ENCODE results near the gene FAM120C.

GRCh38 chrX:54029529-54030143 lies 153.4 kb downstream of the FAM120C start:
- TF ChIP-seq, protein P1, sequence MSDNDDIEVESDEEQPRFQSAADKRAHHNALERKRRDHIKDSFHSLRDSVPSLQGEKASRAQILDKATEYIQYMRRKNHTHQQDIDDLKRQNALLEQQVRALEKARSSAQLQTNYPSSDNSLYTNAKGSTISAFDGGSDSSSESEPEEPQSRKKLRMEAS (IDR thresholded peaks at IDR 0.05), result no peak
- TF ChIP-seq CTCF (IDR thresholded peaks at IDR 0.05 in 2 of 3, conservative IDR thresholded peaks at IDR 0.05 in 1 of 3; ENCODE audit: borderline replicate concordance in 1 of 3, insufficient read depth in 1 of 3, low read depth in 2 of 3, low read length in 2 of 3) (no peak), POLR2A (IDR thresholded peaks at IDR 0.05; ENCODE audit: borderline replicate concordance, extremely low read depth, insufficient read depth, insufficient read length) (no peak), TCF7L2 (IDR thresholded peaks at IDR 0.05; ENCODE audit: borderline replicate concordance, extremely low read depth, insufficient read depth, insufficient read length) (no peak), ZNF274 (IDR thresholded peaks at IDR 0.05; ENCODE audit: low read depth, low read length) (no peak), CBX3 (IDR thresholded peaks at IDR 0.05; ENCODE audit: low read depth) (no peak), EZH2 (IDR thresholded peaks at IDR 0.05) (no peak), POLR2AphosphoS5 (IDR thresholded peaks at IDR 0.05; ENCODE audit: low read depth, low read length) (no peak), CEBPB (IDR thresholded peaks at IDR 0.05; ENCODE audit: low read depth) (no peak), RAD21 (IDR thresholded peaks at IDR 0.05; ENCODE audit: low read depth) (no peak), JUND (IDR thresholded peaks at IDR 0.05) (no peak)
